Measurements from ENCODE around the gene IL1RAPL2. TPM values are rescaled to one million over a fixed set of nuclear protein-coding genes. Genes with fewer than 3 reads are reported as not detected.
"Not testable (repeated sequence)": the region's sequence is repeated elsewhere in the genome, so short reads cannot be mapped to it uniquely, and the experiment has no call there.

Gene IL1RAPL2
- total and polyA plus RNA-seq, 2 of the 4 experiments (the other 2 are of a cell fraction) = 0.03 TPM; not detected in 1

- H3K4me1 ChIP-seq (ENCODE audit: control insufficient read depth, insufficient read depth, low read length); H3K4ac ChIP-seq (ENCODE audit: low read depth, low read length); H3K9ac ChIP-seq (ENCODE audit: low read depth, low read length); in situ Hi-C loops (cut with MboI; ENCODE audit: low sequenced_read_pairs); H3K36me3 ChIP-seq (ENCODE audit: control insufficient read depth, insufficient read depth, low read length); H3K27ac ChIP-seq (ENCODE audit: insufficient read depth, low read length); dilution Hi-C loops (cut with HindIII; ENCODE audit: low sequenced_read_pairs, unreplicated experiment); H3K4me2 ChIP-seq (ENCODE audit: low read depth, low read length); H2BK20ac ChIP-seq (ENCODE audit: low read depth, low read length); H2BK120ac ChIP-seq (ENCODE audit: low read depth, low read length); H3K4me3 ChIP-seq (ENCODE audit: insufficient read depth, low read depth, low read length); H3K56ac ChIP-seq (ENCODE audit: extremely low read depth, insufficient read depth, low read length); CTCF ChIA-PET; H2AFZ ChIP-seq (replicated peaks; ENCODE audit: low read length, poor library complexity); BruUV-seq (replicated peaks); H3K18ac ChIP-seq (ENCODE audit: low read depth, low read length); H3K9me1 ChIP-seq (ENCODE audit: insufficient read depth, low read length); H3K27me3 ChIP-seq (ENCODE audit: control insufficient read depth, insufficient read depth, low read length); DNase-seq; H2AK9ac ChIP-seq (replicated peaks; ENCODE audit: low read depth, low read length, poor library complexity); ATAC-seq (ENCODE audit: low read depth); H3K14ac ChIP-seq (replicated peaks; ENCODE audit: low read depth, low read length); POLR2A ChIA-PET (ENCODE audit: unreplicated experiment); intact Hi-C loops (cut with micrococcal nuclease); H2BK15ac ChIP-seq (ENCODE audit: low read depth, low read length); H4K8ac ChIP-seq (ENCODE audit: low read depth in 2 of 2, low read length in 2 of 2); H3K23ac ChIP-seq (ENCODE audit: low read depth, low read length); H4K5ac ChIP-seq (ENCODE audit: low read depth, low read length); H4K20me1 ChIP-seq (ENCODE audit: insufficient read depth, low read length); H2BK5ac ChIP-seq (ENCODE audit: low read depth, low read length, poor library complexity, severe bottlenecking); H4K91ac ChIP-seq (ENCODE audit: insufficient read depth, low read depth, low read length); H2AK5ac ChIP-seq (ENCODE audit: low read depth, low read length); H3K9me3 ChIP-seq (ENCODE audit: control insufficient read depth, insufficient read depth, low read length); H3K79me1 ChIP-seq (ENCODE audit: low read depth in 1 of 2, low read length in 2 of 2): not testable (repeated sequence)
- 86% methylated on average over 18 of the region's 35 CpGs; no CpG with 5 or more reads in 1 of the 2 experiments for WGBS, 2 experiments (ENCODE audit: extremely low coverage in 2 of 2, insufficient read length in 1 of 2)
Observed at GRCh38 chrX:105115596-105116320, 549.8 kb downstream of the IL1RAPL2 start.
